Panc1 (cell line): ENCODE measurements around the gene RARG. TPM values are rescaled to one million over a fixed set of nuclear protein-coding genes. Genes with fewer than 3 reads are reported as not detected.

Source experiments
- ATAC-seq: fragments of 200-7000 bp; cut with Tn5 transposase; 2 replicates; pipeline ENCODE4 v1.9.1; 2020; ENCODE audit warnings: mild to moderate bottlenecking, moderate library complexity
- BruUV-seq: library from RNA; stranded (reverse); fragments of 400-500 nt; replicated peaks from 2 replicates; lab custom pipeline; 2021; lab: Mats Ljungman, UMichigan
- CTCF ChIA-PET: fragments of 300-600 bp; sonication (Branson Sonifier 250); formaldehyde crosslinking; loops from one replicate; lab custom pipeline; 2022; ENCODE audit warnings: antibody characterized with exemption; lab: Charles Lee
- POLR2A ChIA-PET: fragments of 300-600 bp; sonication (Branson Sonifier 250); formaldehyde crosslinking; loops from one replicate; lab custom pipeline; 2022; ENCODE audit warnings: antibody characterized with exemption; lab: Charles Lee
- DNase-seq: peaks from one replicate; pipeline ENCODE4 v3.0.0-alpha.2; 2010; ENCODE audit warnings: low read depth, low spot score
- H3K27ac ChIP-seq: 2 replicates; pipeline ENCODE4 v1.5.1; 2011; ENCODE audit warnings: mild to moderate bottlenecking, low read length, inconsistent platforms
- H3K27me3 ChIP-seq: fragments of 200-500 bp; sonication (Bioruptor generic); 2 replicates; pipeline ENCODE4 v1.6.0; 2014; ENCODE audit warnings: low read length, inconsistent platforms; ENCODE audit not compliant: control insufficient read depth, insufficient read depth
- H3K36me3 ChIP-seq: fragments of 200-500 bp; sonication (Bioruptor generic); 2 replicates; pipeline ENCODE4 v1.5.1; 2014; ENCODE audit warnings: inconsistent platforms, mild to moderate bottlenecking, low read length, moderate library complexity; ENCODE audit not compliant: control insufficient read depth, insufficient read depth
- H3K4me1 ChIP-seq: 2 replicates; pipeline ENCODE4 v1.5.1; 2011; ENCODE audit warnings: inconsistent platforms, mild to moderate bottlenecking, low read length, moderate library complexity; ENCODE audit not compliant: control insufficient read depth, insufficient read depth
- H3K4me3 ChIP-seq, 2 experiments: 2 replicates each; pipeline ENCODE4 v1.5.1; 2011 to 2012; ENCODE audit warnings: low read depth in 2 of 2, low read length in 2 of 2, mild to moderate bottlenecking in 2 of 2, inconsistent platforms in 1 of 2, moderate library complexity in 1 of 2
- H3K9me3 ChIP-seq: fragments of 200-500 bp; sonication (Bioruptor generic); 2 replicates; pipeline ENCODE4 v1.5.1; 2014; ENCODE audit warnings: low read depth, mild to moderate bottlenecking, inconsistent platforms, low read length, moderate library complexity; ENCODE audit not compliant: control insufficient read depth, insufficient read depth
- CTCF ChIP-seq: fragments of 450-650 bp; IDR thresholded peaks from 2 replicates; pipeline ENCODE4 v1.5.1; 2017; ENCODE audit warnings: mild to moderate bottlenecking
- POLR2AphosphoS5 ChIP-seq: IDR thresholded peaks from 2 replicates; pipeline ENCODE4 v1.6.1; 2012; ENCODE audit warnings: mild to moderate bottlenecking, low read depth, low read length, moderate library complexity
- SIN3A ChIP-seq: IDR thresholded peaks from 2 replicates; pipeline ENCODE4 v1.6.1; 2012; ENCODE audit warnings: low read depth, mild to moderate bottlenecking, low read length, moderate library complexity, borderline replicate concordance; ENCODE audit not compliant: insufficient read depth
- in situ Hi-C: cut with HindIII; loops from 2 replicates; pipeline ENCODE4 v1.10.0; 2016; ENCODE audit warnings: low sequenced_read_pairs, low pct_unique_long_range_greater_than_20kb
- intact Hi-C: fragments of 100-400 bp; cut with micrococcal nuclease; formaldehyde crosslinking; loops from one replicate; pipeline ENCODE4 v1.10.0; 2022; ENCODE audit not compliant: unreplicated experiment
- total RNA-seq: library from RNA; stranded (reverse); gene quantifications from one replicate; pipeline ENCODE4 v1.2.1, GENCODE V29; 2021; ENCODE audit not compliant: unreplicated experiment
- TF ChIP-seq, protein P1 (sequence below), 2 experiments: IDR thresholded peaks; 2 replicates each; pipeline ENCODE4 v1.6.1; 2011 to 2012; ENCODE audit warnings: low read depth in 2 of 2, control low read depth in 1 of 2, low read length in 1 of 2, mild to moderate bottlenecking in 1 of 2, moderate library complexity in 1 of 2; ENCODE audit not compliant: insufficient read depth in 1 of 2

RARG gene
- total RNA-seq, 1 experiment from 2014 or later, result 41.2 TPM

GRCh38 chr12:53268630-53269562, 36.9 kb upstream of the RARG start:
- in situ Hi-C loops (no loop called here), intact Hi-C loops (no loop called here)
- Histone ChIP-seq H3K4me3 (peak overlapping the region; percentile 76 to 82), H3K27me3 (no peaks in the 10 kb centered on the region), H3K36me3 (no peaks in the 10 kb centered on the region; the same call in none of the 2 replicates), H3K27ac (peak overlapping the region; percentile 86), H3K9me3 (no peaks in the 10 kb centered on the region), H3K4me1 (peaks cover 20% of the 10 kb centered on the region)
- BruUV-seq, result TSS peak; percentile 96
- ChIA-PET CTCF (interaction anchor here (0.6 to 1.7 kb wide), 4 partner anchors 17 to 562 kb away, joined by 3 to 7 read pairs (median 4); a partner anchor contains a TSS), POLR2A (interaction anchor here (0.5 to 0.9 kb wide), 4 partner anchors 41 to 462 kb away, joined by 3 to 8 read pairs (median 4); partner anchors contain the start of gene ZNF740)
- ATAC-seq (peak; percentile 13; the same call in 1 of the 2 replicates), DNase-seq (no peak)
- no peak for TF ChIP-seq CTCF

- BruUV-seq, result no TSS peak
- intact Hi-C loops, result no loop called here
- ChIA-PET POLR2A (interaction anchor here (0.5 to 0.9 kb wide), 4 partner anchors 42 to 463 kb away, joined by 3 to 8 read pairs (median 4); no protein-coding TSS in a partner anchor), CTCF (interaction anchor here (0.6 to 1.7 kb wide), 5 partner anchors 17 to 561 kb away, joined by 3 to 7 read pairs (median 3); partner anchors contain the start of gene AAAS)
- DNase-seq (no peak), ATAC-seq (peak; percentile 95)
- in situ Hi-C loops, result no loop called here
- Histone ChIP-seq H3K36me3 (no peaks in the 10 kb centered on the region; the same call in none of the 2 replicates), H3K27me3 (no peaks in the 10 kb centered on the region), H3K4me1 (peaks cover 20% of the 10 kb centered on the region), H3K27ac (peak within 1 kb of the TSS; percentile 86), H3K9me3 (no peaks in the 10 kb centered on the region), H3K4me3 (peak within 1 kb of the TSS; percentile 76 to 82)
- TF ChIP-seq SIN3A, result peak; percentile 98
- TF ChIP-seq, protein P1, sequence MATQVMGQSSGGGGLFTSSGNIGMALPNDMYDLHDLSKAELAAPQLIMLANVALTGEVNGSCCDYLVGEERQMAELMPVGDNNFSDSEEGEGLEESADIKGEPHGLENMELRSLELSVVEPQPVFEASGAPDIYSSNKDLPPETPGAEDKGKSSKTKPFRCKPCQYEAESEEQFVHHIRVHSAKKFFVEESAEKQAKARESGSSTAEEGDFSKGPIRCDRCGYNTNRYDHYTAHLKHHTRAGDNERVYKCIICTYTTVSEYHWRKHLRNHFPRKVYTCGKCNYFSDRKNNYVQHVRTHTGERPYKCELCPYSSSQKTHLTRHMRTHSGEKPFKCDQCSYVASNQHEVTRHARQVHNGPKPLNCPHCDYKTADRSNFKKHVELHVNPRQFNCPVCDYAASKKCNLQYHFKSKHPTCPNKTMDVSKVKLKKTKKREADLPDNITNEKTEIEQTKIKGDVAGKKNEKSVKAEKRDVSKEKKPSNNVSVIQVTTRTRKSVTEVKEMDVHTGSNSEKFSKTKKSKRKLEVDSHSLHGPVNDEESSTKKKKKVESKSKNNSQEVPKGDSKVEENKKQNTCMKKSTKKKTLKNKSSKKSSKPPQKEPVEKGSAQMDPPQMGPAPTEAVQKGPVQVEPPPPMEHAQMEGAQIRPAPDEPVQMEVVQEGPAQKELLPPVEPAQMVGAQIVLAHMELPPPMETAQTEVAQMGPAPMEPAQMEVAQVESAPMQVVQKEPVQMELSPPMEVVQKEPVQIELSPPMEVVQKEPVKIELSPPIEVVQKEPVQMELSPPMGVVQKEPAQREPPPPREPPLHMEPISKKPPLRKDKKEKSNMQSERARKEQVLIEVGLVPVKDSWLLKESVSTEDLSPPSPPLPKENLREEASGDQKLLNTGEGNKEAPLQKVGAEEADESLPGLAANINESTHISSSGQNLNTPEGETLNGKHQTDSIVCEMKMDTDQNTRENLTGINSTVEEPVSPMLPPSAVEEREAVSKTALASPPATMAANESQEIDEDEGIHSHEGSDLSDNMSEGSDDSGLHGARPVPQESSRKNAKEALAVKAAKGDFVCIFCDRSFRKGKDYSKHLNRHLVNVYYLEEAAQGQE (IDR thresholded peaks at IDR 0.05; ENCODE audit: insufficient read depth in 1 of 2, low read depth in 2 of 2, low read length in 1 of 2), result no peak
- TF ChIP-seq POLR2AphosphoS5, result peak; percentile 81
Measured at GRCh38 chr12:53267999-53268629, 36.1 kb upstream of the RARG start, which contains the start of gene ESPL1. TSS of gene ESPL1 (plus strand) at chr12:53268299. CDS start at chr12:53268767, 468 bp downstream.
